NCI-H128 (cell line): ENCODE measurements around the gene KRTAP10-11.
"Not testable (repeated sequence)": the region's sequence is repeated elsewhere in the genome, so short reads cannot be mapped to it uniquely, and the experiment has no call there.

Experiments used
- DNase-seq: peaks from one replicate; lab custom pipeline; 2025; ENCODE audit not compliant: unreplicated experiment; lab: John Stamatoyannopoulos, UW

The KRTAP10-11 gene

DNA sequence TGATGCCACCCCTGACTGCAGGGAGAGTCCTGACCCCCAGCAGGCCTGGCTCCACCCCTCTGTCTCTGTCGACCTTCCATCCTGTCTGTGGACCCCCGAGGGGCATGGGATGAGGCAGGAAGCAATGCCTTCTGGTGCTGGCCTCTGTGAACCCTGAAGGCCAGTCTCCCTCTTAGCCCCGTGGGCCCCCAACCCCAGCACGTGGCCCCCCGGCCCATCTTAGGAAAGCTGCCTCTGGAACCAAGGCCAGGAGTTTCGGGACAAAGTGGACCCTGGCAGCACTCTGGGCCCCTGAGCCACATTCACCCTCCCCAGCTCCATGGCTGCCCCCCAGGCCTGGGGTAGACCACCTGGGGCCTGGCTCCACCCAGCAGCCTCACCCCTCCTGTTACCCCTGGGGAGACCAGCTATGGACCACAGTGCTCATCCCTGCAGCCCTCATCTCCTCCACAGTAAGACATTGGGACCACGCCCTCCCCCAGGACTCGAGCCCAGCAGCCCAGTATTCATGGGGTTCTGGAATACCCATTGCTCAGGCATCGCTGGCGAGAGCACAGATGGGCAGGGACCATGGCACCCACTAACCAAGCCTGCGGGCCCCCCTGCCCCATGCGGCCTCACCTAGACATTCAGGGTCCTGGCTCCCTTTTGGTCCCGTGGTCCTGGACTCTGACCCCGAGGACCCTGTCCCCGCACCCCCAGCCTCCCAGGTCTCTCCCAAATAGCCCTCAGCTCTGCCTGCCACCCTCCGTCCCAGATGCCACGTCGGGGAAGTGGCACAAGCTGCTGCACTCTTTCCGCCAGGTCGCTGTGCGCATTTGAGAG, 7.5 kb upstream of the KRTAP10-11 start:
- DNase-seq: not testable (repeated sequence)

DNA sequence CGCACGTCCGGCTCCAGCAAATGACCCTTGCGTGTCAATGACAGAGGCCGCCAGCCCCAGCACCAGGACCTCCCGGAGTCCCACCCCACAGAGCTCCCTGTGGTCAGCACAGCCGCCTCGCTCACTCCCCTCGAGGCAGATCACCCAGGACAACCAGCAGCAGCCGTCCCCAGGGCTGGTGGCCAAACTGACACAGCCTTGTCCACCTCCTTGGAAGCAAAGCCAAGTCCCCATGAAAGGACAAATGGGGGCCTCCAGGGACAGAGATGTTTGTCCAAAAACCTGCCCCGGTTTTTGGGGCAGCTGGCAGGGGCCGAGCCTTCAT, 6.9 kb upstream of the KRTAP10-11 start:
- DNase-seq: no peak

DNA sequence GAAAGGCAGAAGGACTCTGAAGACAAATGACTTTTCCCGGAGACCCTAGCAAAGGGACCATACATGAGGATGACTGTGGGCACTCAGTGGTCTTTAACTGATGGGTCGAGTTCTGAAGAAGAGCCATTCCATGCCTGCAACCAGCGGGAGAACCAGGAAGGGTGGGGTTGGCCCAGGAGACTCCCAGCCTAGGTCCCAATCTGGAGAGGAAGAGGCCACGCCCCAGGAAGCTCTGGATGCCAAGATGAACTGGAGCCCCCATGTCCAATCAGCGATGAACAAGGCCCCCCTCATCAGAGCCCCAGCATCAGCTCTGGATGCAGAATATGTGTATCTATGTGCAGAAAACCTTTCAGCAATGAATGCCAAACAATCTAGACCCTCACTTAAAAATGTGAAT, 5.5 kb upstream of the KRTAP10-11 start:
- DNase-seq: no peak

DNA sequence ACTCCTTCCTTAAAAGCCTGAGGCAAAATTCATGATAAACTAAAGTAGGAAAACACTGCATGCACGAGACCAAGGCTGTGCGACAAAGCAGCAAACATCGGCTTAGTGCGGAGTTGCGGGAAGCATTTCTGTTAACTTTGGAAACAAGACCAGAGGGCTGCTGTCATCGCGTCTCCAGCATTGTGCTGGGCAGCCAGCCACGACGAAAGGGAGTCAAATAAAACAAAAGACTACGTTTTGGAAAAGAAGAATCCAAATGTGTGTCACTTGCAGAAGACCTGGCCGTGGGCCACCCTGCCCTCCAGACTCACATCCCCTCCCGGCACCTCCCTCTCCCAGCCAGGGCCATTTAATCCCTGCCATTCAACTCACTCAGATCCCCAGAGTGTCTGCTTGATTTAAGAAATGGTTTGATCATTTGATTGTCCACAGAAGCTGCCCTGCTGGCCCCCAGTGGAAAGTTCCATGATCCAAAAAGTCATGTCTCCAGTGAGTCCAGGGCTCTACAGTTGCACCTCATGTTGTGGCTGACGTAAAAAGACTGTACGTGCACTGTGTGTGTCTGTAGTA, 2.4 kb upstream of the KRTAP10-11 start:
- no peak for DNase-seq

DNA sequence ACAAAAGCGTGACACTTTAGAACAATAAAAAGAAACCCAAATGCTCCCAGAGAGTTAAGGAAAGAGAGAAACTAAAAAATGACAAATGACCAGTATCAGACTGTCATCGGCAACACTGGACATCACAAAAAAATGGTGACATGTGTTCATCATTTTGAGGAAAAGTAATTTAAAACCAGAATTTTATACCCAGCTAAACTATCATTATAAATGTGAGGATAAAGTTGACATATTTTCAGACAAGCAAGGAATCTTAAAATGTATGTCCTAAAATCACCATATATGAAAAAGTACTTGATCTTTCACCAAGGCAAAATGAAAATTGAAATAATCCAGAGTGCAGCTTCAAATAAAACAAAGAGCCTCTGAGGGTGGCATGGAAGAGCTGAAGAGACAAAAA, 1.3 kb upstream of the KRTAP10-11 start:
- no peak for DNase-seq

DNA sequence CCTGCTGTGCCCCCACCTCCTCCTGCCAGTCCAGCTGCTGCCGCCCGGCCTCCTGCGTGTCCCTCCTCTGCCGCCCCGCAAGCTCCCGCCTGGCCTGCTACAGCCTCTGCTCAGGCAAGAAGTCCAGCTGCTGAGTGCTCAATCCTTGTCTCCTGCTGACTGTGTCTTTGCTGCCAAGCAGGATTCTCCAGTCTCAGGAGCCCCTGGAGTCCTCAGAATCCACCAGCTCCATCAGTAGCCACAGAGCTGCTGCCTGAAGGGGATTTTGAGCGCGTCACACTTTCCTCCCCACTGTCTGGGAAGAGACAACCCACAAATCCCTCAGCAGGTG, 973 bp downstream of the KRTAP10-11 start:
- DNase-seq: no peak

DNA sequence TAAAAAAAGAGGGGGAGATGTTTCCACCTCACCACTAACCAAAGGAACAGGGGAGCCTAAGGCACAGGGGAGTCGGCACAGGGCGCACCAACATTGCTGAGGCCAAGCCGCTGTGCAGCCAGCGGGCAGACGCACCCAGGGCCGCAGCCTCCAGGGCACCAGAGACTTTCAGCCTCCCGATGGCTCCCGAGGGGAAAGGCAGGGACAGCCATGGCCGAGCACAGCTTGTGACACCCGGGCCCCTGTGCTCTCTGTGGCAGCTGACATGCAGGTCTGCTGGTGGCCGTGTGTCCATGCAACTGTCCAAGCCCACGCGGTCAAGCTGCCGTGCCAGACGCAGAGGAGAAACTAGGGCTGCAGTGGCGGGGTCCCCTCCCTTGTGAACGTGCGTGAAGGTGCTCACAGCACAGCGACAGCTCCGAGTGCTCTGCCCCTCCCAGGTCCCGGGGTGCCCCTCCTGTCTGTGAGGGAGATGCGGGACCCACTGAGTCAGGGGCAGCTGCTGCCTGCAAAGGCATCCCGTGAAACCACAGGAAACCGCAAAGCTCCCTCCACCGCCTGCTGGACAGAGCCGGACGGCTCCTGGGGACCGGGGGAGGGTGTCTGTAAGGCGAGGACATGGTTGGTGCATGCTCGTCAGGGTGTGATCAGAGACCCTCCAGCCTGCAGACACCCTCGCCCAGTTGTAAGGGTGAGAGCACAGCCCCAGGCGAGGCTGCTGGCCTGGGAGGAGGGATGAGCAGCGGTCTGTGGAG, 2.5 kb downstream of the KRTAP10-11 start:
- no peak for DNase-seq

DNA sequence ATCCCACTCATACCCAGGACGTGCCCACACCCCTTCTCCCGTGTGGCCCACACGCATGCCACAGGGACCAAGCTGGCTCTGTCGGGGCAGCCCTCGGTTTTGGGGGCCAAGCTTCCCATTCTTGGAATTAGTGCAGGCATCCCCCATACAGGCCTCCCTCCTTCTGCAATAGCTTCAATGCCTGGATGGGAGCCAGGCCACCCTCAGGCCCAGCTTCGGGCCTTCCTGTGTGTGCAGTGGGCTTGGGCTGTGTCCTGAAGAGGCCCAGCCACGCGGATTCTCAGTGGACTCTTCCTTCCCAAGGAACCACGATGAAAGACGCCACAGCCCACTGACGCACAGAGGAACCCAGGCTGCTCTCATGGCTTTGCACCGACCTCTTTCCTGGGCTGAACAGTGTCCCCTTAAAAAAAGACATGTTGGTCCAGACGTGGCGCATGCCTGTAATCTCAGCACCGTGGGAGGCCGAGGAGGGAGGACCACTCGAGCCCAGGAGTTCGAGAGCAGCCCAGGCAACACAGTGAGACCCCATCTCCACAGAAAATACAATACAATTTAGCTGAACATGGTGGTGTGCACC, 3.4 kb downstream of the KRTAP10-11 start:
- DNase-seq: no peak

DNA sequence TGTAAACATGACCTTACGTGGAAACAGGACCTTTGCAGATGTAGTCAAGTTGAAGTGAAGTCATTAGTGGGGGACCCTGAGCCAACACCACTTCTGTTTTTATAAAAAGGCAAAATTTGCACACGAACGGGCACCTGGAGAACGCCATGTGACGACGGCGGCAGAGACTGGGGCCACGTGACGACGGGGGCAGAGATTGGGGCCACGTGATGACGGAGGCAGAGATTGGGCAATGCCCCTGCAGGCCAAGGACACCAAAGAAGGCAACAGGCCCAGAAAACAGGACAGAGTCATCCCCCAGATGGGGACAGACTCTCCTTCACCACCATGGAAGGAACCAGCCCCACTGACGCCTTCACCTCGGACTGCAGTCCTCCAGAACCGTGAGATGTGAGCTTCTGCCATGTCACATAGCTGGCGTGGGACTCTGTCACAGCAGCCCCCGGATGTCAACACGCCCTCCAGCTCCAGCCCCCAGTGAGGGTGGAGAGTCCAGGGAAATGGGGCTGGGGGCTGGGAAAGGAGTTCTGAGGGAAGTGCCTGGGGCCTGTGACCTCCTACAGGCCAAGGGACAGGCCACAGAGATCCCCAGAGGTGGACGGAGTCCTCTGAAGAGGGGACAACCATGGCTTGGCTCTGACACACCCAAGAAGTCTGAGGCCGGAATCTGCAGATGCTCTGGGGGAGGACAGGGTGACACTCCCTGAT, 4.2 kb downstream of the KRTAP10-11 start:
- no peak for DNase-seq

DNA sequence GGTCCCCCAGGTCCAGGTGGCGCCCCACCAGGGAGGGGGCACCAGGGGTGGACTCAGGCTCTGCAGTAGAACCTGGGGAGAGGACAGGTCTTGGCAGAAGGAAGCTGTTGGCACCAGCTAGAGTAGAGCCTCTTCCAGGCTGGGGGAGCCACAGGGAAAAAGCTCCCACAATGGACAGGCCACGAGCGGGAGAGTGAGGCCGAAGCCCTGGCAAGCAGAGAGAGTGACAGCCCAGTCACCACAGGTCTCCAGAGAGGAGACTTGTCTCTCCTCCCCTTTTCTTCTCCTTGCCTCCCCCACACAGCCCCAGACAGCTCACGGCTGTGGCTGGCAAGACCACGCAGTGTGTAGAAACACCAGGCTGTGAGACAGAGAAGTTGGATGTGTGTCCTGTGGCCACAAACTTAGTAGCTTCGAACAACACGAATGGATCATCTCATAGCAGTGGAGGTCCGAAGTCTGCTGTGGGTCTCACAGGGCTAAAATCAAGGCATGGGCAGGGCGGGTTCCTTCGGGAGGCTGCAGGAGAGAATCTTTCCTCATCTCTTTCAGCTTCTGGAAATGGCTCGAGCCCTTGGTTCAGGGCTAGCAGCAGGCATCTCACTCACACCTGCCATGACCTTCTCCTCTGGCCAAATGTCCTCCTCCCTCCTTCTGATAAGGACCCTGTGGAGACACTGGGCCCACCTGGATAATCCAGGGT, 4.9 kb downstream of the KRTAP10-11 start:
- DNase-seq: no peak

DNA sequence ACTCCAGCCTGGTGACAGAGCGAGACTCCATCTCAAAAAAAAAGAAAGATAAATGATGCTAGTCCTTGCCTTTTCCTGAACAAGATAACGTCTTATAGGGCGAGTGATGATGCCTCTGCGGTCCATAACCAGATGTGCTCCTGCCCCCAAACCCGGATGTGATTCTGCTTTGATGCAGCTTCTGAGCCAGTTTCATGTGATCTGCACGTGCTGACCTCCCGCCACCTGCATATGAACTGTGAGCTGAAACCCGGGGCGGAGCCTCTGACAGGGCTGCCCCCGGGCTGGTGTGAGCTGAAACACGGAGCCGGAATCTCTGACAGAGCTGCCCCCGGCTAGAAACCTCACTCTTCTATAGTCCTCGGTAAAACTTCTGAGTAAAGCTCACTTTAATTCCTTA, 6.9 kb downstream of the KRTAP10-11 start:
- no peak for DNase-seq

DNA sequence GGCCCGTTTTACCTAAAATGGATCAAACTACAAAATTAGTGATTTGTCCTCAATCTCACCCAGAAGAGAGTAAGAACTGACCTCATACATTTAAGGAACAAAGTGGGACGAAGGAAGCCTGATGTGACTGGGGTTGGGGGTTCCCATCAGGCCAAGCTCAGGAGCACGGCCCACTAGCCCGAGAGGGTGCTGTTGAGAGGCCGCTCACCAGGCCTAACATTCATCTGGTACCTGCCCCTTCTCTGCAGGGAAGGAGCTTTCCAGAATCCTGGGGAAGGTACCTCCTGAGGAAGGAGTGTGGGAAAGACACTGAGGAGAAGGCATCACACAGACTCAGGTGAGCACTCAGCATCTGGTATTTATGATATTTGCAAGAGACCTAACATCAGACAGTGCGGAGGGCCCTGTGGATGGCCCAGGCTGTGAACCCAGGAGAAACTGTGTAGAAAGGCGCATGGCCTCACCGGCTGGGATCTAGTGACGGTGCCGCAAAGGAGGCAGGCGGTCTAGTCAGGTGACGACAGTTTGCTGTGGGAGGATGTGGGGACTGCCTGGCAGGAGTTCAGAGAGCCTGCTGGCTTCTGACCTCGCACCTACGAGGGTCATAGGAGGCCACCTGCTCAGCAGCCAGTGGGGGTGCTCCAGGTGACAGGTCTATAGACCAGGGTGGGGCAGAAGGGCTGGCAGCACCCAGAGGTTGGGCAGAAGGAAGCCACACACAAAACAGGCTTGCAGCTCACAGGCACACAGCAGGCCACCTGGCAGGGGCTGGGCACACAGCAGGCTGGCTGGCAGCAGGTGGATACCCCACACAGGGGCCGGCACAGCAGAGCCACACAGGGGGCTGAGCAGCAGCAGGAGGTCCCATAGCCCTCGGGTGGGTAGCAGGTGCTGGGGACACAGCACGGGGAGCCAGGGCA, 7.7 kb downstream of the KRTAP10-11 start:
- DNase-seq: no peak

DNA sequence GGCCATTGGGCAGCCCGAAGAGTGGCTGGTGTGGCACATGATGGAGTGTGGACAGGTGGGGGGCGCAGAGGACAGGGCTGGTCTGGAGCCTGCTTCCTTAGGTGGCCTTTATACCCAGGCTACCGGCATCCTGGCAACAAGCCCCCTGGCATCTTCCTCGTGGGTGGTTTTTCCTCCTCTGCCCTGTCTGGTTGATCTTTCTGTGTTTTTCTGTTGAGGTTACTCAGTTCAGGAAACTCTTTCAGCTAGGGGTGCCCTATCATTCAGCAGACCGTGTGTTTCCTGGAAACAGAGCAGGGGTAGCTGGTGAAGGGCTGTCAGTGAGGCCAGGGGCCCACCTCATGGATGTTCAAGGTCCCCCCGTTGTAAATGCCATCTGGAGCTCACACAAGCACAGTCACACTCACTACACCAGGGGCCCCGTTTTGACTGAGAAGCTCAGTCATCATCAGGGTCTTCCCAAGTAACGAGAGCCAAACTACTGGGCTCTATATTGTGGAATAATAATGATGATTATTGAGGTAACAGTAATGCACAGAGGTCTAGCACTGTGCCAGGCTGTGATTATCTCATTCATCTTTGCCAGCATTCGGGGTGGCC, 8.5 kb downstream of the KRTAP10-11 start, which contains the start of gene KRTAP12-4:
TSS of gene KRTAP12-4 (minus strand) at position 84 of the 600 bp plus-strand sequence. CDS start at position 39, 45 bp downstream.
- no peak for DNase-seq

DNA sequence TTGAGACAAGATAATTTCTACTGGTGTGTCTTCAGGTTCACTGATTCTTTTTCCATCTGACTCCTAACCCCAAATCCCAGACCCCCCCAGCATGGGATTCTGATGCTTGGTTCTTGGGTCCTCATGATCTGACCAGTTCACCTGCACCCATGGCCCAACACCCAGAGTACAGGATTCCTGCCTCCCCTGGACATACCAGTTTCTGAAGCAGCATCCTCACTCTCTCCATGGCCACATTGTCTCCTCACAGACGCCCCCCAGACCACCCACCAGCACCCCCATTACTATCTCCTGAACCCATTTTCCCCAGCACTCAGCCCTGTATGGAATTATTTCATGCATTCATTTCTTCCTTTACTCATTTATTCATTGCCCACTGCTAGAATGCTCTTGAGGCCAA, 10.7 kb downstream of the KRTAP10-11 start:
- DNase-seq: no peak

DNA sequence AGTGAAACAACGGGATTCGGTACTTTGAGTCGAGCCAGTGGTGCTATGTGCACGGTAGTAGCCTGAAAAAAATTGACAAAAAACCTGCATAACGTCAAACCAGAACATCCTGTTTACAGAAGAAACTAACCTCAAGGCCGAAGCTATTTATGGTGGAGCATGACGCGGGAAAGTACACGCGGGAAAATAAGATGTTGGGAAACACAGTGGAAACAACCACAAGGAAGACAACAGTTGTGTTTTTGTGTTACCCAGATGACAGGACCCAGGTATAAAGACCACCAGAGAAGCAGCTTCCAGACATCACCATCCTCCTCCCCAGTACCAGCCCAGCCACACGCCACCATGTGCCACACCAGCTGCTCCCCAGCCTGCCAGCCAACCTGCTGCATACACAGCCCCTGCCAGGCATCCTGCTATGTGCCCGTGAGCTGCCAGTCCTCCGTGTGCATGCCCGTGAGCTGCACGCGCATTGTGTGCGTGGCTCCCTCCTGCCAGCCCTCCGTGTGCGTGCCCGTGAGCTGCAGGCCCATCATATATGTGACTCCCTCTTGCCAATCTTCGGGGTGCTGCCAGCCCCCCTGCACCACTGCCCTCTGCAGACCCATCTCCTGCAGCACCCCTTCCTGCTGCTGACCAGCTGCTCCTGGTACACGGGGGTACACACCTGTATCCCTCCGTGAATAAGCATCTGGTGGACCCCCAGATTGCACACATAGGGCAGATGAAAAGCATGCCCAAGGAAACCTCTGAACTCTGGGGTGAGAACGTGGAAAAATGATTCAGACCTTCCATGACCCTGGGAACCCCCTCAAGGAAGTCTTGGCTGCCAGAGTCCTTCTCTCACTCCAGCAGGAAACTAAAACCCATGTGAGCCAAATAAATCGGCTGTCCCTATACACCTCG, 11.7 kb downstream of the KRTAP10-11 start, which contains the start of gene KRTAP12-3:
TSS of gene KRTAP12-3 (plus strand) at position 298 of the 906 bp plus-strand sequence. CDS start at position 346, 48 bp downstream.
- no peak for DNase-seq

DNA sequence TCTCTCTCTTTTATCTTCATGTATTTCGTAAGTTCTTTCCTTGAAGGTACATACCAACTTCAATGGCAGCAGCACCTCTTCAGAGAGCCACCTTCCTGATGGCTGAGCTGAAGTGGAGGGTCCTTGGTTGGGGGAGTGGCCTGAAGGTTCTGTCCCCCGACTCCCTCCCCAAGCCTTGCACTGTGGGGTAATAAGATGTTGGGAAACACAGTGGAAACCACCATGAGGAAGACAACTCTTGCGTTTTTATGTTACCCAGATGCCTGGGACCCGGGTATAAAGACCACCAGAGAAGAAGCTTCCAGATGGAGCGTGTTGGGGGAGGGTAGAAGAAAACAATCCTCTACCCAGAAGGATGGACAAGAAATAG, 12.3 kb downstream of the KRTAP10-11 start:
- DNase-seq: no peak

DNA sequence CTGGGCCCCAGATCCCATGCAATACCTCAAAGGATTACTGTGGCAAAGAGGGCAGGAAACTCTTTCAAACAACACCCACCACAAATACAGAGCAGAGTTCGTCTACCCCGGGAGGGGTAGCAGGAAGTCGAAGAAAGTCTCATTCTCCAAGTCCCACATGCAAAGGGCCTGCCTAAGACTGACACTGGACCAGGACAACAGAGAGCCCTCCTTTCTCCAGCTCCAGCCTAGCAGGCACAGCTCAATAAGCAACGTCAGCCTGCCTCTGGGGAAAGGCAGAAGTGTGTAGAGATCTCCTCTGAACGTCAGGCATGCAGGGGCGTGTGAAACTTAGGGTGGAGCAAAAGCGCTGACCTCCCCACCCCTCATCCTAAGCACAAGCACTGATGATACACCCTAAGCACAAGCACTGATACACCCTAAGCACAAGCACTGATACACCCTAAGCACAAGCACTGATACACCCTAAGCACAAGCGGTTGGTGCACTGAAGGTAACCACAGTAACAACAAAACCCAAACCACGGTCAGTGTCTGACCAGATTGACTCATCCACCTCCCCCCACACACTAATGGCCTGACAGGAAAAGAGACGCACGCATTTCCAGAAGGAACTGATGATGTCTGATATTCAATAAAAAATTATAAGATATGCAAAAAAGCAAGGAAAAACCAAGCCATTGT, 12.8 kb downstream of the KRTAP10-11 start:
- DNase-seq: no peak
